Measurements from ENCODE around the gene SRC.

GRCh38 chr20:37407573-37408002 lies 61.6 kb downstream of the SRC start:
- TF ChIP-seq CTCF (IDR thresholded peaks at IDR 0.05; ENCODE audit: control extremely low read depth in 1 of 3, insufficient read depth in 1 of 3, low read depth in 1 of 3, low read length in 3 of 3) (no peak), POLR2AphosphoS5 (IDR thresholded peaks at IDR 0.05; ENCODE audit: low read depth, low read length) (no peak), GABPA (IDR thresholded peaks at IDR 0.05; ENCODE audit: borderline replicate concordance, insufficient read depth, low read length) (no peak), EZH2 (IDR thresholded peaks at IDR 0.05; ENCODE audit: low read depth, low read length, severe bottlenecking) (no peak), TBP (IDR thresholded peaks at IDR 0.05; ENCODE audit: low read depth, low read length) (no peak), TEAD4 (IDR thresholded peaks at IDR 0.05; ENCODE audit: low read depth, low read length) (no peak), EP300 (IDR thresholded peaks at IDR 0.05; ENCODE audit: borderline replicate concordance in 1 of 2, low read depth in 2 of 2, low read length in 2 of 2) (no peak), TAF1 (IDR thresholded peaks at IDR 0.05; ENCODE audit: low read depth, low read length) (no peak), MAX (IDR thresholded peaks at IDR 0.05) (no peak)
- TF ChIP-seq, protein P1, sequence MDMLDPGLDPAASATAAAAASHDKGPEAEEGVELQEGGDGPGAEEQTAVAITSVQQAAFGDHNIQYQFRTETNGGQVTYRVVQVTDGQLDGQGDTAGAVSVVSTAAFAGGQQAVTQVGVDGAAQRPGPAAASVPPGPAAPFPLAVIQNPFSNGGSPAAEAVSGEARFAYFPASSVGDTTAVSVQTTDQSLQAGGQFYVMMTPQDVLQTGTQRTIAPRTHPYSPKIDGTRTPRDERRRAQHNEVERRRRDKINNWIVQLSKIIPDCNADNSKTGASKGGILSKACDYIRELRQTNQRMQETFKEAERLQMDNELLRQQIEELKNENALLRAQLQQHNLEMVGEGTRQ (IDR thresholded peaks at IDR 0.05; ENCODE audit: low read length), result no peak

Data from H1 (cell line).